ENCODE data around the gene FERMT3.

The FERMT3 gene

GRCh38 chr11:64262271-64263002 lies 55.9 kb downstream of the FERMT3 start:
- DNase-seq (ENCODE audit: low read depth in 3 of 3, low spot score in 1 of 3): no peak

DNA sequence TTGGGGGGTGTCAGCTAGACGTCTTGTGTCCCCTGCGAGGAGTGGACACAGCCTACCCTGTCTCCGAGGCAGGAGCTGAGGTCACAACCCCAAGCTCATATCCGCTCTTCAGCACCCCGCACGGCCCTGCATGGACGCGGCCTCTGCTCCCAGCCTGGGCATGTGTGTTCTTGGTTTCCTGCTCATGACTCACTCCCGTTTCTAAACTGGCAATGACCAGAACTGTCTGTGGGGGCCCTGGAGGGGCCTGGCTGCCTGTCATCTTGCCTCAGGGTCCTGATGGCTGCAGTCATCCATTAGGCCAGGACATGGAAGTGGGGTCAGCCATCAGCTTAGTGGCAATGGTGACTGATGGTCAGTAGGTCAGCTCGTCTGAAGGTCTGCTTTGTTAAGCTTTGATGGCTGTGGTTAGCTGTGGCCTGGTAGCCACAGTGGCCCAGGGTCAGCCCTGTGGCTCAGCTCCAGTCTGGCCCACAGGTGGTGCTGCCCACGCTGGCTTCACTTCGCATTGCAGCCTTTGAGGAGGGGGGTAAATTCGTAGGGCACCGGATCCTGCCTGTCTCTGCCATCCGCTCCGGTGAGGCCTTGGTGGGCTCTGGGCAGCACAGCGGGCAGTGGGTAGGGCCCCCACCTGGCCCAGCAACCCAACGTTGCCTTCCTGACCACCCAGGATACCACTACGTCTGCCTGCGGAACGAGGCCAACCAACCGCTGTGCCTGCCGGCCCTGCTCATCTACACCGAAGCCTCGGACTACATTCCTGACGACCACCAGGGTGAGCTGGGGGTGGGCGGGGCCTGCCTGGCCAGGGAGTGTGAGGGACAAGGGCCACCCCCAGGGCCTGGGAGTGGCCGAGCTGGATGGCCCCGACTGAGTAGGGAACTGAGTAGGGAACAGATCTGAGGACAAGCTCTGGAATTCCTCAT lies 56.8 kb downstream of the FERMT3 start:
- no peak for DNase-seq (ENCODE audit: low read depth in 3 of 3, low spot score in 1 of 3)

GRCh38 chr11:64263947-64264317 lies 57.4 kb downstream of the FERMT3 start:
- DNase-seq (ENCODE audit: low read depth in 3 of 3, low spot score in 1 of 3): no peak

GRCh38 chr11:64264371-64264852 lies 57.9 kb downstream of the FERMT3 start:
- no peak for DNase-seq (ENCODE audit: low read depth in 3 of 3, low spot score in 1 of 3)

DNA sequence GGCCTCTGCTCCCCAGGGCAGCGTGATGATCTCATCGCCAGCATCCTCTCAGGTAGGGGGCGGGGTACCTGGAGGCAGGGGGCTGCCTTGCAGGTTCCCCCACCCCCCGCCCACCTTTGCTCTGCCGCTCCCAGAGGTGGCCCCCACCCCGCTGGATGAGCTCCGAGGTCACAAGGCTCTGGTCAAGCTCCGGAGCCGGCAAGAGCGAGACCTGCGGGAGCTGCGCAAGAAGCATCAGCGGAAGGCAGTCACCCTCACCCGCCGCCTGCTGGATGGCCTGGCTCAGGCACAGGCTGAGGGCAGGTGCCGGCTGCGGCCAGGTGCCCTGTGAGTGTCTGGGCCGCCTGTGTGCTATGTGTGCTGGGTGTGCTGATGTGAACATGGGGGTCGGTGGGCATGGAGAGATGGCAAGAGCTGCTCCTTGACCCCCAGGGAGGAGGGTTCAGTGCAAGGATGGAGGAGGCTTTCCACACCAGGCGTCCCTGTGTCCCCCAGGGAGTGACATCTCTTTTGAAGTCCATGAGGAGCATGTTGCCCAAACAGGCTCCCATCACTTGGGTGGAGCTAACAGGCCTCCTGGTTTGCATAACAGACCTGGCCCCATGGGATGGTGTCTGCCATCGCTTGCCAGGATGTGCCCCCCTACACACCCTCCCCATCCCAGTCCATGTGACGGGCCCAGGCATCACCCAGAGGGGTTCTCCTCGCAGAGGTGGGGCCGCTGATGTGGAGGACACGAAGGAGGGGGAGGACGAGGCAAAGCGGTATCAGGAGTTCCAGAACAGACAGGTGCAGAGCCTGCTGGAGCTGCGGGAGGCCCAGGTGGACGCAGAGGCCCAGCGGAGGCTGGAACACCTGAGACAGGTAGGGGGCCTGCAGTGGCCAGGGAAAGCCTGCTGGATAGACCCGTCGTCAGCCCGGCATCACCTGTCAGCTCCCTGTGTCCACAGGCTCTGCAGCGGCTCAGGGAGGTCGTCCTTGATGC lies 58.9 kb downstream of the FERMT3 start:
- no peak for DNase-seq (ENCODE audit: low read depth in 3 of 3, low spot score in 1 of 3)

GRCh38 chr11:64266339-64266738 lies 59.8 kb downstream of the FERMT3 start:
- no peak for DNase-seq (ENCODE audit: low read depth in 3 of 3, low spot score in 1 of 3)

GRCh38 chr11:64267207-64267945 lies 60.9 kb downstream of the FERMT3 start:
- no peak for DNase-seq (ENCODE audit: low read depth in 3 of 3, low spot score in 1 of 3)

DNA sequence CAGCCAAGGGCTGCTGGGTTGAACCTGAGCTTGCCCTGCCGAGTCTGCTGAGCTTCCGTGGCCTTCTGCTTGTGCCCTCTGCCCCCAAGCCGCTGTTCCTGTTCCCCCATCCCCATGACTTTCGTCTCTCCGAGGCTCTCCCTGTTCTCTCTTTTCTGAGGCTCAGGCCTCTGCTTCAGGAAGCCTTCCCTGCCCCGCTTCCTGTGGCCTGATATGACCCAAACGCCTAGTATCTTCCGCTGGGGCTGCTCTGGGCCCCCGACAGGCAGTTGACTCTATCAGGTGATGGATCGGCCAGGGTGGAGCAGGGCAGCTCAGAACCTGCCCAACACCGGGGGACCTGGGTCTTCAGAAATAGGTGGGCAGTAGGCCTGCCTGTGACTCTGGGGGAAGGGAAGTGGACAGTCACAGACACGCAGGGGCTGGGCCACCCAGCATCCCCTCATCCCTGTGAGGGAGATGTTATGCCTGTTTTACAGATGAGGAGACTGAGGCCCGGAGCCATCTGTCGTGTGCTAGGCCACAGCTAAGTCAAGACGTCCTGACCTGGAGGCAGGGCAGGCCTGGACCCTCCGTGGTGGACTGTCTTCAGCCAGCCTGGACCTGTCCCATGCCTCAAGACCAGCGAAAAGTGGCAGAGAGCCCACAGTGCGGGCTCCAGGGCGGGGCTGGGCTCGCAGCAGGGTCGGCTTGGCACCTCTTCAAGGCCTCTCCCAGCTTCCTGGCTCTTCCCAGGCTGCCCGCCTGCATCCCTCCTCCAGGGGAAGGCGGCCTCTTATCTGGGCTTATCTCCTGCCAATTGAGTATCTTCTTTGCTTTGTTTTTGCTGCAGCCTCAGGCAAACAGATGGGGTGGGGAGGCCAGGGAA lies 61.7 kb downstream of the FERMT3 start:
- DNase-seq (ENCODE audit: low read depth in 3 of 3, low spot score in 1 of 3): no peak

DNA sequence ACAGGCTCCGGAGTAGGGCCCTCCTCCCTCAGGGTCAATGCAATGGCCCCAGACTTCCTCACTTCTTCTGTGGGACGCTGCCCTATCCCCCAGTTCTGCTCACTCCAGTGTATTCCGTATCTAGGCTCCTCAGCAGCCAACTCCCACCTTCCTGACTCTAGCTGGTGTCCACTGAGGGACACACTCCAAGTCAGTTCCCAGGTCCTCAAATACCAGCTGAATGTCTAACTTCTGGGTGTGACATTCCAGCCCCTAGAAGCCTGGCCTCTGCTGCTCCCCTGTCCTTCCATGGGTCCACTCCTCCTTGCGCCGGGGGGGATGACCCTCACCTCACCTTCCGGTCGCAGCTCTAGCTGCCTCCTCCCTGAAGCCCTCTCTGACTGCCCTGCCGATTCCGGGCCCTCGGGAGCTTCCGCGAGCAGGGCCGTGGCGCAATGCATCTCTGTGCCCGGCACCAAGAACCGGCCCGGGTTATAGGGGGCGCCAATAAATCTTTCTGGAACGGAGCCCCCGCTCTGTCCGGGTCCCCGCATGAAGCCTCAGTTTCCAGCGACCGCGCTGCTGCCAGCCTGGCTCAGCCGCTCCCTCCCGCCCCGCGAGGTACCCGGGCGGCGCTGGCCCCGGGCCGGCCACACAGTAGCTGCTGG lies 62.5 kb downstream of the FERMT3 start:
- peak in 1 of 3 donors; percentile 35 for DNase-seq (ENCODE audit: low read depth in 3 of 3, low spot score in 1 of 3)

GRCh38 chr11:64269540-64270220 lies 63.2 kb downstream of the FERMT3 start:
- peak; percentile 93 to 96 (median 95) for DNase-seq (ENCODE audit: low read depth in 3 of 3, low spot score in 1 of 3)

All from stimulated activated CD4-positive, alpha-beta T cell treated with anti-CD3 and anti-CD28 coated beads, TNF-alpha, amount 100 ng/mL, for 1 hour (primary cell).